HTERT RPE-1 (cell line): Measurements from ENCODE around the gene ARHGAP40.
"Not testable (repeated sequence)": the region's sequence is repeated elsewhere in the genome, so short reads cannot be mapped to it uniquely, and the experiment has no call there.

ENCODE experiments used
- in situ Hi-C: fragments of 300-500 bp; cut with MboI; formaldehyde crosslinking; loops from 4 replicates; pipeline ENCODE4 v1.14.3; 2020; ENCODE audit warnings: low sequenced_read_pairs

The ARHGAP40 gene

DNA sequence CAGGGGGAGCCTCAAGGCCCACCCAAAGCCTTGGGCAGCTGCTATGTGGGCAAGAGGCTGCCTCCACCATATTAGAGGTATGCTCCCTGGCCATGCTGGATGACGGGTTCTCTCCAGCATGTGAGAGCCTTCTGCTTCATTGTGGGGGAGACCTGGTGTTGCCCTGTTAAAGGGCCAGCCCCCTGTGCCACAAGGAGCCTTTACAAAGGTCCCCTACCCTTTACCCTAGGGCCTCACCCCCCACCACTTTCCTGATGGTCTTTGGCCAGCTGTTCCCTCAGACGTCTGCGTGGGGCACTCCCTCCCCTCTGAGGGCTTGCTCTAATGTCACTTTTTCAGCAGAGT is 15.5 kb upstream of the ARHGAP40 start:
- in situ Hi-C loops = no loop called here

DNA sequence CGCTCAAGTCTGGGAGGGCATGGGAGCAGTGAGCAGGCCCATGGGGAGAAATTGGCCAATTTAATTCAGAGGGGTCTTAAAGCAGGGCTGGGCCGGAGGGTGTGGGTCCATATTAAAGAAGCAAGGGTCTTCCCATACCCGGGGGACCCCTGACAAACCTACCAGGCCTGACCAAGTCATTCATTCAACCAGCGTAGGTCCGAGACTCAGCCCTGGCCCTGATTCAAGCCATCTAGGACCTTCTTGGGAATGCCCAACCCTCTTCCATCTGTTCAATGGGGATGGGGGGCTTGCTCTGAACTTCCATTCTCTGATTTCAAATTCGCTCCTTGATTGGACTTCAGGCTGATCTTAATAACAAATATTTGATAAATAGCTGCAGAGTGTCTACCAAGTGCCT is 13.3 kb upstream of the ARHGAP40 start:
- in situ Hi-C loops = no loop called here

DNA sequence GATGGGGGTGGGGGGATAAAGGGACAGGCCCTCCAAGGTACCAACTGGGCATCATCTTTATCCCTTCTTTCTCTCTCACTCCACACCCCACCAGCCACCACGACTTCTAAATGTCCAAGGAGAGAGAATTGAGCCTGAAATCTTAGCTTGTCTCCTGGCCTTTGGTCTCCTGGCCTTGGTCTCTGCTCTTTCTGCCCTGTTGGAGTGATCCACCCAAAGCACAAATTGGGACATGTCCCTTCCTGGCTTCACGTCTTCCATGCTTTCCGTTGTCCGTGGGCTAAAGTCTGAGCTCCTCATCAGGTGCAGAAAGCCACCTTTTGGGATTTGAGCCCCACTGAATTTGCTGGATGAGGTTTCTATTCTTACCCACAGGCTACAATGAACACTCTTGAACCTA is 12.3 kb upstream of the ARHGAP40 start:
- in situ Hi-C loops = no loop called here

DNA sequence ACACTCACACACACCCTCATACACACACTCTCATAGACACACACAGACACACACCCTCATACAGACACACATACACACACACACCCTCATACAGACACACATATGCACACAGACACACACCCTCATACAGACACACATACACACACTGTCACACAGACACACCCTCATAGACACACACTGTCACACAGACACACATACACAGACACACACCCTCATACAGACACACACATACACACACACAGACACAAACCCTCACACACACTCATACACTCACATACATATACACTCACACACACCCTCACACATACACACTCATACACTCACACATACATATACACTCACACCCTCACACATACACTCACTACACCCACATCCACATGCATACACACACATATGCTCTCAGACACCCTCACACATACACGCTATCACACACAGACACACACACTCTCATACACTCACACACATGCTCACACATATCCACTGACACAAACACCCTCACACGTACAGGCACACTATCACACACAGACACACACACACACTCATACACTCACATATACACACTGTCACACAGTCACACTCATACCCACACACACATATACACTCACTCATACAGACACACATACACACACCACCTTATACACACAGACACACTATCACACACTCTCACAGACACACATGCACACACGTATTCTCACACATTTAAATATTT is 11.5 kb upstream of the ARHGAP40 start:
- in situ Hi-C loops = no loop called here

DNA sequence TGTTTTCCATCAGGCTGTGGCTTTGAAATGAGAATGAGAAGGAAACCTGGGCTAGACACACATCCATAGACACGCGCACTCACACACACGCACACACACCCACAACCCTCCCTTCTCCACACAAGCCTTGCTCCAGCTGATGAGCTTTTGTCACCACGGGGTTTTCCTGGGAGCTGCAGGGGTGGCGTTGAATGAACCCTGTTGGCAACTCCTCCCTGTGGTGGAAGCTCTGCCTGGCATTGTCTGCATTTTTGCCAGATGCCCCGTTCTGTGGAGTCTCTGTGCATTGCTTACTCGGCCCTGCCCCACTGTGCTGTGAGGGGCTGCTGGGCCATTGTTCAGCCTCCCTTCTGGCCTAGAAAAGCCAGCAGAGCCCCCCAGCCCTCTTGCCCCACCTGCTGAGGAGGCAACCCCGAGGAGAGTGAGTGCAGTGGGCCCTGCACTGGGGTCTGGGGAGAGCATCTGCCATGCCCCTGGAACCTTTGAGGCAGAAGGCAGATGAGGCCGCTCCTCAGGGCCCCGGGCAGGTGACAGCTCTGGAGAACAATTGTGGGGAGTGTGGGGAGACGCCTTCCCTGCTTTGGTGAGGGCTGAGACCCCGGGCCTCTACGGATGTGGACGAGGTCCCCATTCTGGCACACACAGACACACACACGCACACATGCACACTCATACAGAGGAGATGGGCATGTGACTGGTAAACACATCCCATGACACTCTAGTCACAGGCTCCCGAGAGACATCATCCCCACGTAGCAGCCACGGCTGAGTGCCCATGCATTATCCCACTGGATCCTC is 10.7 kb upstream of the ARHGAP40 start:
- in situ Hi-C loops = no loop called here

DNA sequence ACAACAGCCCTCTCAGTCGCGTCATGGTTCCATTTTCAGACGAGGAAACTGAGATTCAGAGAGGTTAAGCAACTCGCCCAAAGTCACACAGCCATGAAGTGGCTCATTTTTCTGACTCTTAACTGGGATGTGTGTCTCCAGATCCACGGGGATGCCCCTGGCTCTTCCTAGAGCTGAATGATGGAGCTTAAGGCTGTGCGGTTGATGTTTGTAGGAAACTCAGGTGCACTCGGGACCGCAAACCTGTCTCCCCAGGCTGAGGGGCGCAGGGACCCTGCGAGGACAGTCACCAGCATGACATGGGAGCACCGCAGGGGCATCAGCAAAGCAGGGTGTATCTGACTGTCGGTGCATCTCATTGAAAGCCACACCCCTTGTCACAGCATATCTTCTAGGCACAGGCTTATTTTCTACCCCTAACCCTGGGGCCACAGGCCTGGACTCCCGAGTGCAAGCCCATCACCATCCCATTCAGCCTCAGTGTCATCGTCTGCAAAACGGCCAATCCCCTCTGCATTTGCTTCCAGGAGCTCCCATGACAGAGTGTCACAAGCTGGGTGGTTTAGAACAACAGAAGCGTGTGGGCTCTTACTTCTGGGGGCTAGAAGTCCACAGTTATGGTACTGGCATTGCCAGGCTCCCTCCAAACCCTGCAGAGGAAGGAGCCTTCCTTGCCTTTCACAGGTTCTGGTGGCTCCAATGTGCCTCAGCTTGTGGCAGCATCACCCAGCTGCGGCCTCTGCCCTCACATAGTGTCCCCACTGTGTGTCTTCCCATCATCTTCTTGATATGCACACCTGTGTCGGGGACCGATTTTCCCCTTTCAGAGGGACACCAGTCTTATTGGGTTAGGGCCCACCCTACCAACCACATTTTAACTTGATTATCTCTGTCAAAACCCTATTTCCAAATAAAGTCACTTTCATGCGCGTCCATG is 9.9 kb upstream of the ARHGAP40 start:
- in situ Hi-C loops = no loop called here

DNA sequence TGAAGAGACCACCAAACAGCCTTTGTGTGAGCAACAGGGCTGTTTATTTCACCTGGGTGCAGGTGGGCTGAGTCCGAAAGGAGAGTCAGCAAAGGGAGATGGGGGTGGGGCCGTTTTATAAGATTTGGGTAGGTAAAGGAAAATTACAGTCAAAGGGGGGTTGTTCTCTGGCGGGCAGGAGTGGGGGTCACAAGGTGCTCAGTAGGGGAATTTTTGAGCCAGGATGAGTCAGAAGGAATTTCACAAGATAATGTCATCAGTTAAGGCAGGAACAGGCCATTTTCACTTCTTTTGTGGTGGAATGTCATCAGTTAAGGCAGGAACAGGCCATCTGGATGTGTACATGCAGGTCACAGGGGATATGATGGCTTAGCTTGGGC is 9.2 kb upstream of the ARHGAP40 start:
- in situ Hi-C loops = not testable (repeated sequence)

DNA sequence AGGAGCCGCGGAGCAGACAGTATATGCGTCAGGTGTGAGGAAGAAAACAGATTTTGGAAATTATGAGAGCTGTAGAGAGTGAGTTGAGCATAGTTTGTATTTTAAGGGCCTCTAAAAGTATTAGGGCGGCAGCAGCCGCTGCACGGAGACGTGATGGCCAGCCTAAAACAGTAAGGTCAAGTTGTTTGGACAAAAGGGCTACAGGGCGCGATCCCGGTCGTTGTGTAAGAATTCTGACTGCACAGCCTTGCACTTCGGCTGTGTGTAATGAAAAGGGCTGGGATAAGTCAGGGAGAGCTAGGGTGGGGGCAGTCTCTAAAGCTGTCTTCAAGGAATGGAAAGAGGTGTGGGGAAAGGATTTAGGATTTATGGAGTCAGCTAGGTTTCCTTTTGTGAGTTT is 7.3 kb upstream of the ARHGAP40 start:
- in situ Hi-C loops = not testable (repeated sequence)

DNA sequence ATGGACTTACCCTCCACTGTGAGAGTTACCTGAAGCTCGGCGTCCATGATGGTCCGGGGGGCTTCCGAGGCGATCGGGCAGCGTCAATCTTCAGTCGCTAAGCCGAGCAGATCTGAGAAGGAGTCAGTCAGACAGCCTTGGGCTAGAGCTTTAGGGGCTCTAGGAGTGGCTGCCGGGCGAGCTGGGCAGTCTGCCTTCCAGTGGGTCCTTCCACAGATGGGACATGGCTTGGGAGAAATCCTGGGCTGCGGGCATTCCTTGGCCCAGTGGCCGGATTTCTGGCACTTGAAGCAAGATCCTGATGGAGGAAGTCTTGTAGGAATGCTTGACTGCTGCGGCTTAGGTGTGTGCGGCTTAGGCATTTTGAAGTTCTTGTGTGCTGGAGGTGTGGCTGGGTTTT is 5.7 kb upstream of the ARHGAP40 start:
- in situ Hi-C loops = not testable (repeated sequence)

DNA sequence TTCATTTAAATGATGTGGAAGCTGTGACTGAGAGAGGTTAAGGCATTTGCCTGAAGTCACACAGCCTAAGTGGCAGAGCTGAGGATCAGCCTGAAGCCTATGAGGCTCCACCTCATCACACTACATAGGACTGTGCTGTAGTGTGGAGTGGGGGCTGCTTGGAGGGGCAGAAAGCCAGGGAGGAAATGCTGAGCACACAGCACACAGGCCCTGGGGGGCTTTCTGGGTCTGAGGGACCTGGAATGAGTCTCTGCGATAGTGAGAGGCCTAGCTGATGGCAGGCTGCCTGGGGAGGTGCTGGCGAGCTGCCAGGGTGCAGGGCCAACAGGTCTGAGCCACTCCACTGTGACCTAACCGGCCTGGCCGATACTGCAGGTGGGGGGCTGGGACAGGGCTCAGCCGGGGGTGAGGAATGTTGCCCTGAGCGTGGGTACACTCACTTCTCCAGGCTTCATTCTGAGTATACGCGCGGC is 2.2 kb upstream of the ARHGAP40 start:
- in situ Hi-C loops = no loop called here

DNA sequence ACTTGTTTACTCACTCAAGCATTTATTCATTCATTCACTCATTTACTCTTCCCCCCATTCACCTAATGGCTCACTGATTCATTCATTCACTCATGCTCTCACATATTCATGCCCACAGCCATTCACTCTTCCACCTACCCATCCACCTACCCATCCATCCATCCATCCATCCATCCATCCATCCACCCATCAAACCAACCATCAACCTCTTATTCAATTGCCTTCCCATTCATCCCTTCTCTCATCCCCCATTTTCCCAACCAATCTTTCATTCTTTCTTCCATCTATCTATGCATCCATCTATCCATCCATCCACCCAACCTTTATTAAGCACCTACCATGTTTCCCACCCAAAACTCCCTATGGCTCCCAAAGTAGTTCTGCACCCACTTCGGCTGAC is 1.6 kb upstream of the ARHGAP40 start:
- in situ Hi-C loops = no loop called here

DNA sequence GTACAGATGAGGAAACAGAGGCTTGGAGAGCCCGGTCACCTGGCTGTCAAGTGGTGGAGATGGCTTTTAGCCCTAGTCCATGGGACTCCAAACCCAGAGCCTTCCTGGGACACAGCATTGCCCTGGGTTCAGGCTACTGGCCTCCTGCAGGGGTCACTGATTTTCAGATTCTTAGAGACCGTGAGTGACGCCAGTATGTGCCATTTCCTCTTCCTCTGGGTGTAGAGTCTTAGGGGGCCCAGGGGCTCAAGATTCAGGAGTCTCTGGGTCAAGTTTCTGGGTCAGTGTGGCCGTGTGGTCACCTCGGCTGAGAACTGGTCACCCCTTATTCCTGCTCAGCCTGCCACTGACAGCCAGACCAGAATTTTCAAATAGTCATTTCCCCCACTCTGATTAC is 574 bp downstream of the ARHGAP40 start:
- in situ Hi-C loops = no loop called here

DNA sequence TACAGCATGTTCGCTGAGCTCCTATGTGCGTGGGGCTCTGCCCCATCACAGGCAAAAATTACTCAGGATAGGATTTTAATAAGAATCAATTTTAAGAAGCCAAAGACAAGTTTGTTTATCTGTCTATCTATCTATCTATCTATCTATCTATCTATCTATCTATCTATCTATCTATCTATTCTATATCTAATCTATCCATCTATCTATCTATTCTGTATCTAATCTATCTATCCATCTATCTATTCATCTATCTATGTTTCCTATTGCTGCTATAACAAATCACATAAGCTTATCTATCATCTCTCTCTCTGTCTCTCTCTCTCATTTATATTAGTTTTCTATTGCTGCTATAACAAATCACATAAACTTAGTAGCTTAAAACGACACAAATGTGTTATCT is 1.7 kb downstream of the ARHGAP40 start:
- in situ Hi-C loops = no loop called here

DNA sequence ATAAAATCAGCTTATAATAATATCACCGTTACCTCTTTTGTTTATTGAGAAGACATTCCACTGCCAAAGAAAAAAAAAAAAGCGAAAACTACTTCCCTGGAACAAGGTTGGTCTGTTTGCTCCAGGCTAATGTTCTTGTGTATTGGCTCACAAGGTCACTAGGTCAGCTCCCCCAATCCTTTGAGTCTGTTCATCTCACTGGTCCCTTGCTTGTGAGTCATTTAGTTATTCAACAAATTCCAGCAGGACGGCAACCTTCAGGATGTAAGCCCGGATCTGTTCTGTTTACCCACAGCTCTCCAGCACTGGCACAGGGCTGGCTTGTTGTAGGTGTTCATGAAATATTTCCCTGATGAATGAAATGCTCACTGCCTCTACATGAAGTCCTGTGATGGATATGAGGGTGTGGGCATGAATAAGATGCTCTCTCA is 3.3 kb downstream of the ARHGAP40 start:
- in situ Hi-C loops = no loop called here

DNA sequence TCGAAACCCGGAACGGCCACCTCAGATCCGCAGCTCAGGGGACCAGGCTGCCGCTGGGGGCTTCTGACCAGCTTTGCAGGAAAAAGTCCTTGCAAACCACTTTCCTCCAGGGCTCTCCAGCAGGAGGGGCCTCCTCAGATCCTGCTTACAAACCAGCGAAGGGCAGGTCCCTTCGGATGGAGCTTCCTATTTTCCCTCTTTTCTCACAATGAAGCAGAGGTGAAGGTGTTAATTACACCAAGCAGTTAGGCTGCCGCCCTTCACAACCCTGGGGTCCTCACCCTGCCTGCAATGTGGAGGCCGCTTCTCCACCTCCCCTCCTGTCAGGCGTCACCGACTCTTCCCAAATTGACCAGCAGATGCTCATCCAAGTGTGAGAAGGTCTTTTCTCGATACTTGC is 5.7 kb downstream of the ARHGAP40 start:
- in situ Hi-C loops = no loop called here

DNA sequence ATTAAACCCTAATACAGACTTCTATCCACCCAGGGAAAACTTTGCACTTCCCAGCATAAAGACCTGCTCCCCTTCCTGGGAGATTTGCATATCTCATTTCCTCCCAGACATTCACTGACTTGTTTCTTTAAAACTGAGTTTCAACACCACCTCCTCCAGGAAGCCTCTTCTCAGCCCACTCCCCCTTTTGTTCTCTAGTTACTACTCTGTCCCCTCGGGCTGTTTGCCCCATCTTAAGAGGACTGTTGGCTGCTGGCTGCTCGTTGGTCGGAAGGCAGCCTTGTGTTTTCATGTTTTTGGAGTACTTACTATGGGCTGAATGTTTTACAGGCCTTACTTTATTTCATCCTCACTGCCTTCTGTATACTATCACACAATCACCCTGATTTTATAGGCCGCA is 6.6 kb downstream of the ARHGAP40 start:
- in situ Hi-C loops = no loop called here

DNA sequence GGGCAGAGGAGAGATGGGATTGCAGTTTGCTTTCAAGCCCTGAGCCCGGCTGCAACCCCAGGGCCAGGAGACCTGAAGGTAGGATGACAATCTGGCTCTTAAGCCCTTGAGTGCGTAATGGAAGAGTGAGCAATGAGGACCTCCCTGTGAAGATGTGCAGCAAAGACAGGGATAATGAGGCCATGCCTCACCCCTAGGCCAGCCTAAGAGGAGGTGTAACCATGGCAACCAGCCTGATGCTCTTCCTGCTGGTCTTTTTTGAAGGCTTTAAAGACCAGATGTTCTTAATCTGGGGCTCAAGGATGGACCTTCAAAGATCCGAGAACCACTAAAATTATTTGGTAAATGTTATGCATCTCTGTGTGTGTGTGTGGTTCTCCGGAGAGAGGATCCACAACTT is 8.2 kb downstream of the ARHGAP40 start:
- in situ Hi-C loops = no loop called here

DNA sequence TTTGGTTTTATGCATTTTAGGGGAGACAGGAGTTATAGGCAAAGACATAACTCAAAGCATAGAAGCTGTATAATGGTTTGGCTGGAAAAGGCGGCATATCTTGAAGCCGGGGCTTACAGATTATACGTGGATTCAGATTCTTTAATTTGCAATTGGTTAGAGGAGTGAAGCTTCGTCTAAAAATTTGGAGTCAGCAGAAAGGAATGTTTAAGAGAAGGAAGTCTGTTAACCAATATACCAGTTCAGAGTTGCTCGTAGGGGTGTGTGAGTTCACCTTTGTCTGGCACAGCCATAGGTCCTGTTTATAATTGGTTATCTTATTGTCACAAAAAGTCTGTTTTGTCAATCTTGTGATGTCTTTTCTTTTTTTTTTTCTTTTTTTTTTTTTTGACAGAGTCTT is 8.9 kb downstream of the ARHGAP40 start:
- in situ Hi-C loops = no loop called here

DNA sequence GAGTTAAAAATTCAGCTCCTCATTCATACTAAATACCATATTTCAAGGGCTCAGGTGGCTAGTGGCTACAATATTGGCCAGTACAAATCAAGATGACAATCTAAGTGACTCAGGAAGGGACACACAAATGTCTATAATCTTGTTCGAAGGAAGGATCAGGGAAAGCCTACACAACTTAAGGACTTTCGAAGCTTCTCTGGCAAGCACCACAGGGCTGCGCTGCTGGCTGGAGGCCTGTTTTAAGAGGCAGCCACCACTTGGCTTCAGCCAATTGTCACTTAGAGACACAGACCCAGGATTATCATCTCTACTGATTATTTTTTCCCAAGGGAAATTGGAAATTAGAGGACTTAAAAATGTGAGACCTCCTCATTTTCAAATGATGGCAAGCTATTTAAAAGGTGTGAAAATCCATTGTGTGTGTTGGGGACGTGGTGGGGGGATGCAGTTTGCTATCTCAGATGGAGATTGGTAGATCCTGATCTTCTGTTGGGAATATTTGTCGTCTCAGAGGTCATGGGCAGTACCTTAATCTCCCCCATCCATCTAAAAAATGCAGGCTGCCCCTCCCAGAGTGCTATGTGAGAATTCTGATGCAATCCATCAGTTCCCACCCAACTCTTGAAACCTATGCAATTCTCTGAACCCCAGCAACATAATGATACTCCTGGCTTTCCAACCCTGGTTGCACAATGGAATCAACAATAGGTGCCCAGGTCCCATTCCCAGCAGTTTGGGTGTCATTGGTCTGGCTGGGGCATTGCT is 11.3 kb downstream of the ARHGAP40 start:
- in situ Hi-C loops = no loop called here

DNA sequence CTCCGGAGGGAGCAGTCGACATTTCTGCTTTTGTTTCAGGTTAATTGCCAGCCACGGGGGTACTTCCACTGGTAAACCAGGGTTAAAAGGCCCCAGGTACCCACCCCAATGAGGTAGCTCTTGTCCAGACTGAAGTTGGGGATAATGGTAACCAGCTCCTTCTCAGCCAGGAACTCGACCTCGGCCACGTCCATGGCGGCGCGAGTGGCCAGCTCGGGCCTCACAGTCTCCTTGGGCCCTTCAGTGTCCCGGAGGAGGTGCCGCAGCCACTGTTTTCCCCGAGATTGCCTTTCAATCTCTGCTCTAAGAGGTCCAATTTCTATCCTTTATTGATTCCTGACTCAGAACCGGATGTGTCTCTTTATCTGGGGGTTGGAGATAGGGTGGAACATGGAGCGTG is 13.7 kb downstream of the ARHGAP40 start:
- in situ Hi-C loops = no loop called here

DNA sequence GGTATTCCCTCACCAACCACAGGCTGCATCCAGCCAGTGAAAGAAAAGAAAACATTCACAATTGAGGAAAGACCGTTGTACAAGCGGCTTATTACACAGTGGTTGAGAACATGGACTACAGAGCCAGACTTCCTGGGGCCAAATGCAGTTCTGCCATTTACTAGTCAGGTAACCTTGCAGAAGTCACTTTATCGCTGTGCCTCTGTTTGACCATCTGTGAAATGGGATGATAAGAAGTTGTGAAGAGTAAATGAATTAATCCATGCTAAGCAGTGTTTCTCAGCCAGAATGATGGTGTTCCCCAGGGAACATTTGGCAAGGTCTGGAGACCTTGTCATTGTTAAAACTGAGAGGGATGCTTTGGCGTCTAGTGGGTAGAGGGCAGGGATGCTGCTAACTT is 14.8 kb downstream of the ARHGAP40 start:
- in situ Hi-C loops = no loop called here
